Stimulated activated CD8-positive, alpha-beta memory T cell treated with anti-CD3 and anti-CD28 coated beads, Interleukin-7, amount 100 ng/mL, for 1 hour (primary cell): ENCODE results near the gene TMPRSS12.
"Not testable (repeated sequence)": the region's sequence is repeated elsewhere in the genome, so short reads cannot be mapped to it uniquely, and the experiment has no call there.

ENCODE experiments used
- DNase-seq, 2 donors: peaks; one replicate each; pipeline ENCODE4 v3.0.0-alpha.2; 2020; ENCODE audit warnings: low read depth in 2 of 2

Gene TMPRSS12

DNA sequence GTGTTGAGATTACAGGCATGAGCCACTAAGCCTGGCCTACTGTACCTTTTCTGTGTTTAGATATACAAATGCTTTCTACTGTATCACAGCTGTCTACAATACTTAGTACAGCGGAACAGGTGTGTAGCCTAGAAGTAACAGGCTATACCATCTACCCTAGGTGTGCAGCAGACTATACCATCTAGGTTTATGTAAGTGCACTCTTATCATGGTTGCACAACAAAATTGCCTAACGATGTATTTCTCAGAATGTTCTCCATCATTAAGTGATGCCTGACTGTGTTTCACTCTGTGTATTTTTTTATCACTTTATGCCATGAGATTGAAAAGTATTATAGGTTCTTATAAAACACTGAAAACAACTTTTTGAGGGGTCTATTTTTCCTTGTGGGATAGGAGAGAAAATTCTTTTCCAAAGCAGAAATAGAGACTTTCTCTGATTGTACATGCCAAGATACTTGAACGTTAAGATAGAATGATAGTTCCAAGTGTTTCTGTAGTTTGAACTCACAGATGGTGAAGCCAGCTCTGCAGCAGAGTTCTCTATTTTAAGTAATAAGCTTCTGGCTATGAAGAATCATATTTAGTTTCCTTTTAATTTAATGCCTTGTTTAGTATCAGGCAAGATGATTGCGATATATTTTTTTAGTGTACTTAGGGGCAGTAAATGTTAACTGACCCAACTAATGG is 17.0 kb downstream of the TMPRSS12 start:
- no peak for DNase-seq

DNA sequence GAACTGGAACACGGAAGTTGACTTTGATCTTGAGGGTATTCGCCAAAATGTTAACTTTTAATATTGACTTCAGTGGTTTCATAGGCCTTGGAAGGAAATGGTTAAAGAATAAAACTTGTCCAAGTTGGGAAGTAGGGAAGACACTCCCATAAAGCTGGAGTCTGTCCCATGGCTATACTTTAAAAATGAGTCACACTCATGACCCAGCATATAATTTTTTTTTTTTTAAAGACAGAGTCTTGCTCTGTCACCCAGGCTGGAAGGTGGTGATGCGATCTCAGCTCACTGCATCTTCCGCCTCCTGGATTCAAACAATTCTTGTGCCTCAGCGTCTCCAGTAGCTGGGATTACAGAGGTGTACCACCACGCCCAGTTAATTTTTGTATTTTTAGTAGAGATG is 19.6 kb downstream of the TMPRSS12 start:
- no peak for DNase-seq

- DNase-seq: no peak
These were observed 22.5 kb downstream of the TMPRSS12 start for GRCh38 chr12:50865266-50865665.

DNA sequence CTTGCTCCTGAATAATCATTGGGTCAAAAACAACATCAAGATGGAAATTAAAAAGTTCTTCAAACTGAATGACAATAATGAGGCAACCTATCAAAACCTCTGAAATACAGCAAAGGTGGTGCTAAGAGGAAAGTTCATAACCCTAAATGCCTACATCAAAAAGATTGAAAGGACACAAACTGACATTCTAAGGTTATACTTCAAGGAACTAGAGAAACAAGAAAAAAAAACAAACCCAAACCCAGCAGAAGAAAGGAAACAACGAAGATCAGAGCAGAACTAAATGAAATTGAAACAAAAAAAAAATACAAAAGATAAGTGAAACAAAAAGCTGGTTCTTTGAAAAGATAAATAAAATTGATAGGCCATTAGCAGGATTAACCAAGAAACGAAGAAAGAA is 26.2 kb downstream of the TMPRSS12 start:
- DNase-seq: not testable (repeated sequence)

DNA sequence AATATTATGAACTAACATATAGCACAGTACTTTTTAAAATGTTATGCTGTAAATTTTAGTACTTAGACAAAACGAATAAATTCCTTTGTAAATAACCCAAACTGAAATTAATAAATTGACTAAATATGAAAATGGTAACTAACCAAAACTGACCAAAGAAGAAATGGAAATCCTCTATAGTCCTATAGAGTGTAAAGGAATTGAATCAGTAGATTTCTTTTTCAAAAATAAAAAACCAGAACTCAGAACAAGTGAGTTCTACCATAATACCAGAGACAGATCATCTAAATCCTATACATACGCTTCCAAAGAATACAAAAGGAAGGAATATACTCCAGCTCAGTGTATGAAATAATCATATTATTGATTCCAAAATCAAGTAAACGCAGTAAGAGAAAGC is 39.8 kb downstream of the TMPRSS12 start:
- no peak for DNase-seq

DNA sequence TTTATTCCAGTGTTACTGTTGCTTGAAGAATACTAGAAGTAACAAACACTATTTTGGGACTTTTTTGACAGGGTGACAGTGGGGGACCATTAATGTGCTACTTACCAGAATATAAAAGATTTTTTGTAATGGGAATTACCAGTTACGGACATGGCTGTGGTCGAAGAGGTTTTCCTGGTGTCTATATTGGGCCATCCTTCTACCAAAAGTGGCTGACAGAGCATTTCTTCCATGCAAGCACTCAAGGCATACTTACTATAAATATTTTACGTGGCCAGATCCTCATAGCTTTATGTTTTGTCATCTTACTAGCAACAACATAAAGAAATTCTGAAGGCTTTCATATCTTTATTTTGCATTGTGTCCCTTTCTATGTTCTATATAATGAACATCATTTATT is 44.5 kb downstream of the TMPRSS12 start:
- DNase-seq: no peak

- DNase-seq: no peak
These were observed 45.9 kb downstream of the TMPRSS12 start for GRCh38 chr12:50888666-50889065.

DNA sequence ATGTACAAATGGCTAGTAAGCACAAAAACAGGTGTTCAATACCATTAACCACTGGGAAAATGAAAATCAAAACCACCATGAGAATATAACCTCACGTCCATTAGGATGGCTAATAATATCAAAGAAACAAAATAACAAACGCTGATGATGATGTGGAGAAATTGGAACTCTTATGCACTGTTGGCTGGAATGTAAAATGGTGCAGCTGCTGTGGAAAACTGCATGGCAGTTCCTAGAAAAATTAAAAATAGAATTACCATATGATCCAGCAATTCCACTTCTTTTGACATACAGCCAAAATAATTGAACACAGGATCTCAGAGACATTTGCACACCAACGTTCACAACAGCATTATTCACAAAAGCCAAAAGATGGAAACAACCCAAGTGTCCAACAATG is 51.5 kb downstream of the TMPRSS12 start:
- no peak for DNase-seq

DNA sequence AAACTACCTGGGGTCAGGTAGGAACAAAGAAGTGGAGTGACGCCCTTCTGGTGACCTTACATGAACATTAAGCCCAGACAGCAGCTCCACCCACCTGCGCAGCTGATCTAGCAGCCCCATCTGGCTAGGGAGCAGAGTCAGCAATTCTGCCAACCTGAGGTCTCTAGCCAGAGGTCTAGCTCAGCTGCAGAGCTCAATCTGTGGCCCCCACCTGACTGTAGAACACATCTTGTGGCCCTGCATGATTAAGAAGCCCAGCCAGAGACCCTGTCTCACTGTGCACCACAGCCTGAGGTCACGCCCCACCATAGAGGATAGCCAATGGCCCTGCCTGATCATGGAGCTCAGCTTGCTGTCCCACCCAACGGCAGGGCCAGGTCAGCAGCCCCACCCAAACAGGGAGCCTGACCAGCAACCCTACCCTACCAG is 59.0 kb downstream of the TMPRSS12 start:
- no peak for DNase-seq

DNA sequence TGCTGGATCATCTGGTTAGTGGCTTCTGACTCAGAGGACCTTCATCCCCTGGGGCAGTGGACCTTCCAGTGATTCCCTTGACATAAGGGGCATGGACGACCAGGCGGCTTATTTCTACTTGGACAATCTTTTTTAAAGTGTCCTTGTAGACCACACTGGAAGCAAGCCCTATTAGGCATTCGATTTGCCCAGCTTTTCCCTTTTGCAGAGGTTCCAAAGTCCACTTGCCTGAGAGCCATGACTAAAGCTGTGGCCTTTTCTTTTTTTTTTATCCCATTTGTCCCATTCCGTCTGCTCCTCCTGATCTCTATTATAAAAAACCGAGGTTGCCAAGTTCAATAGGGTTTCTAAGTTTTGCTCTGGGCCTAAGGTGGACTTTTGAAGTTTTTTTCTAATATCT is 65.8 kb downstream of the TMPRSS12 start:
- DNase-seq: not testable (repeated sequence)

DNA sequence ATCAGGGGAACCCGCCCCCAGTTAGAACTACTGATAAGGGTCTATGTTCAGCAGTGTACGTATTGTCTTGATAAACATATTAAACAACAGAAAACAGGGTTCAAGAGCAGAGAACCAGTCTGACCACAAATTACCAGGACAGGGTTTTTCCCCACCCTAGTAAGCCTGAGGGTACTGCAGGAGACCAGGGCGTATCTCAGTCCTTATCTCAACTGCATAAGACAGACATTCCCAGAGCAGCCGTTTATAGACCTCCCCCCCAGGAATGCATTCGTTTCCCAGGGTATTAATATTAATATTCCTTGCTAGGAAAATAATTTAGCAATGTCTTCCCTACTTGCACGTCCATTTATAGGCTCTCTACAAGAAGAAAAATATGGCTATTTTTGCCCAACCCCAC is 69.6 kb downstream of the TMPRSS12 start:
- DNase-seq: not testable (repeated sequence)

GRCh38 chr12:50913224-50913623 is 70.5 kb downstream of the TMPRSS12 start:
- no peak for DNase-seq

- no peak for DNase-seq
These were observed 72.3 kb downstream of the TMPRSS12 start for GRCh38 chr12:50914872-50915484.

- DNase-seq: no peak
These were observed 73.6 kb downstream of the TMPRSS12 start for GRCh38 chr12:50916292-50916691.

GRCh38 chr12:50918584-50919316 is 76.0 kb downstream of the TMPRSS12 start:
- no peak for DNase-seq

- DNase-seq: no peak
These were observed 80.1 kb downstream of the TMPRSS12 start for GRCh38 chr12:50922820-50923219.

GRCh38 chr12:50923361-50924130 is 80.8 kb downstream of the TMPRSS12 start:
- DNase-seq: no peak

DNA sequence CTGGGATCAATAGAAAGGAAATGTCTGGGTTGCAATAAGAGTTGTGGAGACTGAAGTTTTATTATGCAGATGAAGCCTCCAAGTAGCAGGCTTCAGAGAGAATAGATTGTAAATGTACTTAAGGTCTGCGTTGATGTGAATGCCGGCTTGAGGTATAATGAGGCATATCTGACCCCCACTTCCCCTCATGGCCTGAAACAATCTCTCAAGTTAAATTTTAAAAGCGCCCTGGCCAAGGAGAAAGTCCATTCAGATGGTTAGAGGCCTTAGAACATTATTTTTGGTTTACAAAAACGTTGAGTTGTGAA is 81.4 kb downstream of the TMPRSS12 start:
- DNase-seq: no peak

GRCh38 chr12:50924439-50925341 is 82.0 kb downstream of the TMPRSS12 start:
- peak in 1 of 2 donors; percentile 5 for DNase-seq

GRCh38 chr12:50925342-50925651 is 82.6 kb downstream of the TMPRSS12 start:
- no peak for DNase-seq

DNA sequence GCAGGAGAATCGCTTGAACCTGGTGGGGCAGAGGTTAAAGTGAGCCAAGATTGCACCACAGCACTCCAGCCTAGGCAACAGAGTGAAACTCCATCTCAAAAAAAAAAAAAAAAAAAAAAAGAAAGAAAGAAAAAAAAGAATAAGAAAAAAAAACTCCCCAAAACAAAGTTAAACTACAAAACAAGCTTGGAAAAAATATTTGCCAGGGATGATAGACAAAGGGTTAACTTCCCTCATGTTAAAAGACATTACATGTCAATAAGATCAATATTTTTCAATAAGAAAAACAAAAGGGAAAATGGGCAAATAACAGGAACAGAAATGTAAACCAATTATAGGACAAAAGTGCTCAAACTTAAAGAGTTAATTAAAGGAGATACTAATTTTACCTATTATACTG is 83.2 kb downstream of the TMPRSS12 start:
- no peak for DNase-seq

- DNase-seq: no peak
These were observed 83.7 kb downstream of the TMPRSS12 start for GRCh38 chr12:50926415-50926814.
